ENCODE measurements around the gene COMMD4. TPM values are rescaled to one million over a fixed set of nuclear protein-coding genes. Genes with fewer than 3 reads are reported as not detected.
"Not testable (repeated sequence)": the region's sequence is repeated elsewhere in the genome, so short reads cannot be mapped to it uniquely, and the experiment has no call there.

Gene COMMD4
- total RNA-seq, 1 experiment from 2014 or later = 116 TPM

DNA sequence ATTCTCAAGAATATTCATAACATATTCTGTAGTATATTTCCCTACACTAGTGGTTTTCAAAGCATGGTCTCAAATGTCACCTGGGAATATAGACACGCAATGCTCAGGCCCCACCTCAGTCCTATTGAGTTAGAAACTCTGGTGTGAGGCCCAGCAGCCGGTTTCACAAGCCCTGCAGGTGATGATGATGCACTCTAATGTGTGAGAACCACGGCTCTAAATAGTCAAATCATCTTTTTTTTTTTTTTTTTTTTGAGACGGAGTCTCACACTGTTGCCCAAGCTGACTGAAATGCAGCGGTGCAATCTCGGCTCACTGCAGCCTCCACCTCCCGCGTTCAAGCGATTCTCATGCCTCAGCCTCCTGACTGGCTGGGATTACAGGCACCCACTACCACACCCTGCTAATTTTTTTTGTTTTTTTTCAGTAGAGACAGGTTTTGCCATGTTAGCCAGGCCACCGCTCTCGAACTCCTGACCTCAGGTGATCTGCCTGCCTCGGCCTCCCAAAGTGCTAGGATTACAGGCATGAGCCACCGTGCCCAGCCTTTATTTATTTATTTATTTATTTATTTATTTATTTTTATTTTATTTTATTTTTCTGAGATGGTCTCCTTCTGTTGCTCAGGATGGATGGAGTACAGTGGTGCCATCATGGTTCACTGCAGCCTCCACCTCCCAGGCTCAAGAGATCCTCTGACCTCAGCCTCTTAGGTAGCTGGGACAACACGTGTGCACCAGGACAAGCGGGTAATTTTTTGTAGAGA, 2.0 kb upstream of the COMMD4 start:
- DNase-seq; CTCF ChIA-PET; BruUV-seq (replicated peaks): not testable (repeated sequence)

DNA sequence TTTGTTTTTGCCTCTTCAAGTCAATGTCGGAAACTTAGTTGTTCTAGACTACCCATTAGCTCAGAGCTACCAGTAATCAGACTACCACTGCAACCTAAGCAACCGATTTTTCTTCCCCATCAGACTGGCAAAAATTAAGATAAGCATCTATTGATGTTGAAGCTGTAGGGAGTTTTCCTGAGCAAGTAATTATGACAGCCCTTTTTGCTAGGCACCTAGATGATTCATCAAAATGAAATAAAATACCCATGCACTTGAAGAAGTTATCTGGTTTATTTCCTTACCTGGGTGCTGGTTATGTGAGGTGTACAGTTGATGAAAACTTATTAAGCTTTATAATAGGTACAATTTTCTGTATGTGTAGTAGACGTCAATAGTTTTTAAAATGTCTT, 554 bp upstream of the COMMD4 start:
- TSS peak; percentile 49 for BruUV-seq (replicated peaks)
- no peaks in the 10 kb centered on the region; the same call in 1 of the 2 replicates for H3K36me3 ChIP-seq (ENCODE audit: low read depth, low read length)
- H3K27ac ChIP-seq (ENCODE audit: low read length) = 0 out of 2 replicates have a peak overlapping the region, but pooled peaks have one; percentile 2
- H3K9ac ChIP-seq (ENCODE audit: low read length) = peak overlapping the region; percentile 87
- no peaks in the 10 kb centered on the region for H3K27me3 ChIP-seq (ENCODE audit: low read length)
- TF ChIP-seq EZH2 (IDR thresholded peaks at IDR 0.05; ENCODE audit: low read length, unreplicated experiment) = no peak
- TF ChIP-seq, protein P1, sequence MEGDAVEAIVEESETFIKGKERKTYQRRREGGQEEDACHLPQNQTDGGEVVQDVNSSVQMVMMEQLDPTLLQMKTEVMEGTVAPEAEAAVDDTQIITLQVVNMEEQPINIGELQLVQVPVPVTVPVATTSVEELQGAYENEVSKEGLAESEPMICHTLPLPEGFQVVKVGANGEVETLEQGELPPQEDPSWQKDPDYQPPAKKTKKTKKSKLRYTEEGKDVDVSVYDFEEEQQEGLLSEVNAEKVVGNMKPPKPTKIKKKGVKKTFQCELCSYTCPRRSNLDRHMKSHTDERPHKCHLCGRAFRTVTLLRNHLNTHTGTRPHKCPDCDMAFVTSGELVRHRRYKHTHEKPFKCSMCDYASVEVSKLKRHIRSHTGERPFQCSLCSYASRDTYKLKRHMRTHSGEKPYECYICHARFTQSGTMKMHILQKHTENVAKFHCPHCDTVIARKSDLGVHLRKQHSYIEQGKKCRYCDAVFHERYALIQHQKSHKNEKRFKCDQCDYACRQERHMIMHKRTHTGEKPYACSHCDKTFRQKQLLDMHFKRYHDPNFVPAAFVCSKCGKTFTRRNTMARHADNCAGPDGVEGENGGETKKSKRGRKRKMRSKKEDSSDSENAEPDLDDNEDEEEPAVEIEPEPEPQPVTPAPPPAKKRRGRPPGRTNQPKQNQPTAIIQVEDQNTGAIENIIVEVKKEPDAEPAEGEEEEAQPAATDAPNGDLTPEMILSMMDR (conservative IDR thresholded peaks at IDR 0.05; ENCODE audit: low read depth, low read length) = no peak
- TF ChIP-seq EZH2phosphoT487 (IDR thresholded peaks at IDR 0.05; ENCODE audit: borderline replicate concordance, low read length) = no peak
- intact Hi-C loops (cut with micrococcal nuclease) = no loop called here
- H2AFZ ChIP-seq (ENCODE audit: low read length) = peak overlapping the region; percentile 80
- H3K9me2 ChIP-seq (replicated peaks; ENCODE audit: low read length) = no peaks in the 10 kb centered on the region
- ChIA-PET CTCF (no interaction called here), POLR2A (ENCODE audit: unreplicated experiment) (no interaction called here)
- H4K20me1 ChIP-seq (ENCODE audit: low read length) = no peaks in the 10 kb centered on the region
- peak overlapping the region; percentile 96 for H3K4me2 ChIP-seq (ENCODE audit: low read length)
- H3K79me2 ChIP-seq (ENCODE audit: low read length) = peaks cover 6% of the 10 kb centered on the region
- H3K4me1 ChIP-seq (ENCODE audit: insufficient read depth, low read length) = peaks cover 16% of the 10 kb centered on the region
- H3F3A ChIP-seq (ENCODE audit: low read length, unreplicated experiment) = no peaks in the 10 kb centered on the region
- H3K9me3 ChIP-seq (ENCODE audit: low read length) = no peaks in the 10 kb centered on the region
- H3K4me3 ChIP-seq (ENCODE audit: low read length) = peak overlapping the region; percentile 73
- ATAC-seq = no peak; the same call in 1 of the 2 replicates
- peak; percentile 9 for DNase-seq

More for the DNA sequence above, 2.0 kb upstream of the COMMD4 start:
- H3K9me3 ChIP-seq (ENCODE audit: low read length); H3K79me2 ChIP-seq (ENCODE audit: low read length); intact Hi-C loops (cut with micrococcal nuclease); H2AFZ ChIP-seq (ENCODE audit: low read length); H3F3A ChIP-seq (ENCODE audit: low read length, unreplicated experiment); POLR2A ChIA-PET (ENCODE audit: unreplicated experiment); ATAC-seq; H3K36me3 ChIP-seq (ENCODE audit: low read depth, low read length); H4K20me1 ChIP-seq (ENCODE audit: low read length); H3K27me3 ChIP-seq (ENCODE audit: low read length); H3K4me3 ChIP-seq (ENCODE audit: low read length); H3K9ac ChIP-seq (ENCODE audit: low read length); H3K9me2 ChIP-seq (replicated peaks; ENCODE audit: low read length); H3K27ac ChIP-seq (ENCODE audit: low read length); H3K4me2 ChIP-seq (ENCODE audit: low read length): not testable (repeated sequence)
- H3K4me1 ChIP-seq (ENCODE audit: insufficient read depth, low read length) = peaks cover 16% of the 10 kb centered on the region

DNA sequence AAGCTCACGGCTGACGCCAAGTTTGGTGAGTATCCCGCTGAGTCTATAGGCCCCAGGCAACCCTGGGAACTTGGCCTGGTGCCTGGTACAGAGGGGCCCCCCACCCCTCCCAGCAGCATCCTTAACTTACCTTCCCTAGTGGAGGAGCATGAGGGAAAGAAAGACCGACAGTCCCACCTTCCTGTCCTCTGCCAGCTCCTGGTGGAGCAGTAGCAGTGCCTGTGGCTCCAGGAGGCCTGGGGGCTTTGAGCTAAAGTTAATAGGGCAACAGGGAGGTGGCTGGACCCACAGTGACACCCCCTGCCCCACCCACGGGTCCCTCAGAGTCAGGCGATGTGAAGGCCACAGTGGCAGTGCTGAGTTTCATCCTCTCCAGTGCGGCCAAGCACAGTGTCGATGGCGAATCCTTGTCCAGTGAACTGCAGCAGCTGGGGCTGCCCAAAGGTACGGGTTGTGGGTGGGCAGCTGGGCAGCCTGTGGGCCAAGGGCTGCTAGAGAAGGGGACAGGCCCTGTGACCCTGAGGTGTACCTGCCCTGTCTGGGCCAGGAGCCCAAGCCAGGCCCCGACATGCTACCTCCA, 2.9 kb downstream of the COMMD4 start:
- intact Hi-C loops (cut with micrococcal nuclease) = no loop called here
- Histone ChIP-seq H3F3A (ENCODE audit: low read length, unreplicated experiment) (no peaks in the 10 kb centered on the region), H3K4me1 (ENCODE audit: insufficient read depth, low read length) (peaks cover 16% of the 10 kb centered on the region), H3K79me2 (ENCODE audit: low read length) (peaks cover 6% of the 10 kb centered on the region), H3K9ac (ENCODE audit: low read length) (no peak overlapping the region), H3K9me2 (replicated peaks; ENCODE audit: low read length) (no peaks in the 10 kb centered on the region), H4K20me1 (ENCODE audit: low read length) (no peaks in the 10 kb centered on the region), H3K27ac (ENCODE audit: low read length) (no peak overlapping the region), H3K27me3 (ENCODE audit: low read length) (no peaks in the 10 kb centered on the region), H2AFZ (ENCODE audit: low read length) (no peak overlapping the region), H3K36me3 (ENCODE audit: low read depth, low read length) (no peaks in the 10 kb centered on the region; the same call in 1 of the 2 replicates), H3K9me3 (ENCODE audit: low read length) (no peaks in the 10 kb centered on the region), H3K4me3 (ENCODE audit: low read length) (no peak overlapping the region), H3K4me2 (ENCODE audit: low read length) (no peak overlapping the region)
- POLR2A ChIA-PET (ENCODE audit: unreplicated experiment) = no interaction called here
- CTCF ChIA-PET = no interaction called here
- TF ChIP-seq EZH2phosphoT487 (IDR thresholded peaks at IDR 0.05; ENCODE audit: borderline replicate concordance, low read length) (no peak), EZH2 (IDR thresholded peaks at IDR 0.05; ENCODE audit: low read length, unreplicated experiment) (no peak)
- TF ChIP-seq, protein P1 (conservative IDR thresholded peaks at IDR 0.05; ENCODE audit: low read depth, low read length) = no peak
- ATAC-seq (no peak), DNase-seq (no peak)
- BruUV-seq (replicated peaks) = no TSS peak

All from PC-3 (cell line).